ENCODE data around the gene ENTPD2.

Gene ENTPD2

DNA sequence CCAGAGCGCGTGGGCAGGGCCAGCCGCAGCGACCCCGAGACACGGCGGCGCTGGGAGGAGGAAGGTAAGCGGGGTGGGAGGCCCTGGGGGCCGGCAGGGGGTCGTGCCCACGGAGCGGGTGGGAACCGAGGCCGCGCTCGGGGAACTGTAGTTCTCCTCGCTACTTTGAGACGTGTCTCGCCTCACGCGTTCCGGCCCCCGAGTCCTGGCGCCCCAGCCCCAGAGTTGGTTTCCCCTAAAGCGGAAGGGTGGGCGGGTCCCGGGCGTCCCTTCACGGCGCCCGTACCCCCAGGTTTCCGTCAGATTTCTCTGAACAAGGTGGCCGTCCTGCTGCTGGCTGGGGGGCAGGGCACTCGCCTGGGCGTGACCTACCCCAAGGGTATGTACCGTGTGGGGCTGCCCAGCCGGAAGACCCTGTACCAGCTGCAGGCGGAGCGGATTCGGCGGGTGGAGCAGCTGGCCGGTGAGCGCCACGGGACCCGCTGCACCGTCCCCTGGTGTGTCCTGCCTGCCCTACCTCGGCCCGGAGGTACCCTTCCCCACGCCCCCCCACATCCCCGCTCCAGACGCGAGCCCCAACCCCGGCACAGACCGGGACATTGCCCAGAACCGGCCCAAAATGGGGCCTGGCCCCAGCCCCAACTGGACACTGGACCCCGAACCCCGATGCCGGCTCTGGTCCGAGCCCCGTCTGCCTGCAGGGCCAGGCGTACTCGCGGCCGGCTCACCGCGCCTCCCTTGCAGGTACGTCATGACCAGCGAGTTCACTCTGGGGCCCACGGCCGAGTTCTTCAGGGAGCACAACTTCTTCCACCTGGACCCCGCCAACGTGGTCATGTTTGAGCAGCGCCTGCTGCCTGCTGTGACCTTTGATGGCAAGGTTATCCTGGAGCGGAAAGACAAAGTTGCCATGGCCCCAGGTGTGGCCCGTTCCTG is 24.2 kb upstream of the ENTPD2 start:
- TF ChIP-seq CTBP1 (IDR thresholded peaks at IDR 0.05; ENCODE audit: borderline replicate concordance) (no peak), L3MBTL2 (conservative IDR thresholded peaks at IDR 0.05) (no peak), NFRKB (IDR thresholded peaks at IDR 0.05) (no peak), SP1 (IDR thresholded peaks at IDR 0.05) (no peak), FOXM1 (IDR thresholded peaks at IDR 0.05; ENCODE audit: borderline replicate concordance) (no peak), BHLHE40 (IDR thresholded peaks at IDR 0.05; ENCODE audit: borderline replicate concordance) (no peak), SUZ12 (IDR thresholded peaks at IDR 0.05) (no peak), ARNT (IDR thresholded peaks at IDR 0.05) (no peak), HDGF (IDR thresholded peaks at IDR 0.05; ENCODE audit: borderline replicate concordance) (no peak)
- DNase-seq (ENCODE audit: extremely low spot score): no peak
- ChIA-PET CTCF (interaction anchor here (1.0 to 1.7 kb wide), 2 partner anchors 8 to 10 kb away, joined by 3 to 7 read pairs; no protein-coding TSS in a partner anchor), POLR2A (interaction anchor here (2.5 kb wide), 1 partner anchor 8 kb away, joined by 15 read pairs; the partner anchor contains the start of gene MAN1B1)

GRCh38 chr9:137077010-137077747 is 23.3 kb upstream of the ENTPD2 start, which contains the start of gene UAP1L1:
Gene UAP1L1, plus strand, starts transcription at chr9:137077517. Its CDS starts 16 bp downstream, at chr9:137077533.
- peak; percentile 64 for DNase-seq (ENCODE audit: extremely low spot score)
- CTCF ChIA-PET: interaction anchor here (1.0 to 1.7 kb wide), 4 partner anchors 9 to 31 kb away, joined by 3 to 7 read pairs (median 6); partner anchors contain the start of gene NPDC1
- peak; percentile 29; the same call in 1 of the 2 replicates for TF ChIP-seq FOXM1 (IDR thresholded peaks at IDR 0.05; ENCODE audit: borderline replicate concordance)
- TF ChIP-seq SUZ12 (IDR thresholded peaks at IDR 0.05): no peak
- POLR2A ChIA-PET: interaction anchor here (2.5 kb wide), 1 partner anchor 9 kb away, joined by 15 read pairs; the partner anchor contains the start of gene MAN1B1

GRCh38 chr9:137076636-137077009 is 22.8 kb upstream of the ENTPD2 start:
- DNase-seq (ENCODE audit: extremely low spot score): no peak
- POLR2A ChIA-PET: interaction anchor here (2.5 kb wide), 1 partner anchor 10 kb away, joined by 15 read pairs; the partner anchor contains the start of gene MAN1B1
- TF ChIP-seq NFRKB (IDR thresholded peaks at IDR 0.05) (no peak), CTBP1 (IDR thresholded peaks at IDR 0.05; ENCODE audit: borderline replicate concordance) (no peak), ZNF384 (IDR thresholded peaks at IDR 0.05) (no peak)
- CTCF ChIA-PET: interaction anchor here (1.0 to 1.7 kb wide), 3 partner anchors 9 to 30 kb away, joined by 5 to 7 read pairs (median 6); partner anchors contain the start of gene NPDC1

DNA sequence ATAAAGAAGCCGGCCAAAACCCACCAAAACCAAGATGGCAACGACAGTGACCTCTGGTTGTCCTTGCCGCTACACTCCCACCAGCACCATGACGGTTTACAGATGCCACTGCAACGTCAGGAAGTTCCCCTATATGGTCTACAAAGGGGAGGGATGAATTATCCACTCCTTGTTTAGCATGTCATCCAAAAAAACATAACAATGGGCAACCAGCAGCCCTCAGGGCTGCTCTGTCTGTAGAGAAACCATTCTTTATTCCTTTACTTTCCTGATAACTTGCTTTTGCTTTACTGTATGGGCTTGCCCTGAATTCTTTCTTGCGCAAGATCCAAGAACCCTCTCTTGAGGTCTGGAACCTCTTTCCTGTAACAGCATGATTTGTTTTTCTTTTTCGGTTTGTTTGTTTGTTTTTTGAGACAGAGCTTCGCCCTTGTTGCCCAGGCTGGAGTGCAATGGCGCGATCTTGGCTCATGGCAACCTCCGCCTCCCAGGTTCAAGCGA is 21.5 kb upstream of the ENTPD2 start:
- no peak for DNase-seq (ENCODE audit: extremely low spot score)
- TF ChIP-seq FOXA1 (IDR thresholded peaks at IDR 0.05) (no peak), BHLHE40 (IDR thresholded peaks at IDR 0.05; ENCODE audit: borderline replicate concordance) (no peak), SP1 (IDR thresholded peaks at IDR 0.05) (no peak), LEF1 (IDR thresholded peaks at IDR 0.05; ENCODE audit: borderline replicate concordance) (no peak), FOXM1 (IDR thresholded peaks at IDR 0.05; ENCODE audit: borderline replicate concordance) (no peak), TARDBP (IDR thresholded peaks at IDR 0.05) (no peak), NFRKB (IDR thresholded peaks at IDR 0.05) (no peak), HDGF (IDR thresholded peaks at IDR 0.05; ENCODE audit: borderline replicate concordance) (no peak), PKNOX1 (IDR thresholded peaks at IDR 0.05) (no peak)
- POLR2A ChIA-PET: interaction anchor here (1.5 to 2.5 kb wide), 2 partner anchors 11 to 54 kb away, joined by 3 to 15 read pairs; partner anchors contain the start of gene MAN1B1

DNA sequence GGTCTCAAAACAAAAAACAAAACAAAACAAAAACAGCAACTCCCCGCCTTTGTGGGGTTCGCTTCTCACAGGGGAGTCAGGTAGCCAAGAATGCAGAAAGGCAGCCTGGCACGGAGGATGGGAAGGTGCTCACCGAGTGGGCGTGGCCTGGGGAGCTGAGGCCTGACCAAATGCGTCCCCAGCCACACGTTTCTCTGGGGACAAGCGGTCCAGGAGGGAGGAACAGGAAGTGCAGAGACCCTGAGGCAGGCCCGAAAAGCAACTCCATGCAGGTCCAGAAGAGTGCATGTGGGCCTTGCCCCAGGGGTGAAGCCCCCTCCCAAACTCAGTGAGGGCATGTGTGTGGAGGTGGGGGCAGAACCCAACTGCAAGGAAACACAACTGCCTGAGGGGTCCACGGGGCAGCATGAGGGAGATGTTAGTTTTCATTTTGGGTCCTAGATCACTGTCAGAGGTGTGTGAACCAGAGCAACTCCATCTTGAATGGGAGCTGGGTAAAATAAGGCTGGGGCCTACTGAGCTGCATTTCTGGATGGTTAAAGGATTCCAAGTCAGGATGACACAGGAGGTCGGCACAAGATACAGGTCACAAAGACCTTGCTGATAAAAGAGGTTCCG is 20.9 kb upstream of the ENTPD2 start:
- ChIA-PET CTCF (no interaction called here), POLR2A (interaction anchor here (1.5 kb wide), 1 partner anchor 55 kb away, joined by 3 read pairs; no protein-coding TSS in a partner anchor)
- TF ChIP-seq SP1 (IDR thresholded peaks at IDR 0.05): no peak
- TF ChIP-seq NFRKB (IDR thresholded peaks at IDR 0.05): no peak
- no peak for TF ChIP-seq SUZ12 (IDR thresholded peaks at IDR 0.05)
- TF ChIP-seq FOXM1 (IDR thresholded peaks at IDR 0.05; ENCODE audit: borderline replicate concordance): no peak
- no peak for TF ChIP-seq TARDBP (IDR thresholded peaks at IDR 0.05)
- TF ChIP-seq HDGF (IDR thresholded peaks at IDR 0.05; ENCODE audit: borderline replicate concordance): no peak
- TF ChIP-seq FOXK2 (IDR thresholded peaks at IDR 0.05): no peak
- no peak for TF ChIP-seq FOXA1 (IDR thresholded peaks at IDR 0.05)
- TF ChIP-seq ZNF384 (IDR thresholded peaks at IDR 0.05): no peak
- no peak for TF ChIP-seq ELF4 (IDR thresholded peaks at IDR 0.05)
- TF ChIP-seq CTBP1 (IDR thresholded peaks at IDR 0.05; ENCODE audit: borderline replicate concordance): no peak
- TF ChIP-seq ARNT (IDR thresholded peaks at IDR 0.05): no peak
- no peak for TF ChIP-seq L3MBTL2 (conservative IDR thresholded peaks at IDR 0.05)
- no peak for TF ChIP-seq LEF1 (IDR thresholded peaks at IDR 0.05; ENCODE audit: borderline replicate concordance)
- TF ChIP-seq BHLHE40 (IDR thresholded peaks at IDR 0.05; ENCODE audit: borderline replicate concordance): no peak
- no peak for DNase-seq (ENCODE audit: extremely low spot score)

More for the DNA sequence above, 21.5 kb upstream of the ENTPD2 start:
- CTCF ChIA-PET: no interaction called here

DNA sequence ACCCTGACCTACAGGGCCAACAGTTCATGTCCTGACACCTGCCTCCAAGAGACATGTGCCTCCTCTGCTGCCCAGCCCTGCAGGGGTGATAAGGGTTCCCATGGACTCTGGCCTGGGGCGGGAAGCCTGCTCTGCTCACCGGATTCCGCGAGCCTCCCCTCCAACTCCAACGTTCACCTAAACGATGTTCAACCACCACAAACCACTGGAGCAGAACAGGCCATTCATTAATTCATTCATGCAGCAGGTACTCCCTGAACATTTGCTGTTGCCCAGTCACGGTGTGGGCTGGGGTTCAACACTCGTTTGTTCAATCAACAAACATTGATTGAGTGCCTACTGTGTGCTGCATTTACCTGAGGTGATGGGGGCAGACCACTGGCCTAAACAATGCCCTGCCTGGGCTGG is 20.1 kb upstream of the ENTPD2 start:
- POLR2A ChIA-PET: interaction anchor here (1.5 kb wide), 1 partner anchor 55 kb away, joined by 3 read pairs; no protein-coding TSS in a partner anchor
- DNase-seq (ENCODE audit: extremely low spot score): no peak
- TF ChIP-seq SUZ12 (IDR thresholded peaks at IDR 0.05): no peak
- TF ChIP-seq CTBP1 (IDR thresholded peaks at IDR 0.05; ENCODE audit: borderline replicate concordance): no peak
- TF ChIP-seq ELF4 (IDR thresholded peaks at IDR 0.05): no peak
- no peak for TF ChIP-seq BHLHE40 (IDR thresholded peaks at IDR 0.05; ENCODE audit: borderline replicate concordance)
- TF ChIP-seq ARNT (IDR thresholded peaks at IDR 0.05): no peak
- TF ChIP-seq PKNOX1 (IDR thresholded peaks at IDR 0.05): no peak
- no peak for TF ChIP-seq ZNF384 (IDR thresholded peaks at IDR 0.05)
- no peak for TF ChIP-seq FOXM1 (IDR thresholded peaks at IDR 0.05; ENCODE audit: borderline replicate concordance)
- CTCF ChIA-PET: interaction anchor here (1.0 kb wide), 1 partner anchor 10 kb away, joined by 3 read pairs; no protein-coding TSS in a partner anchor

All from HEK293T (cell line).